GM23338 (cell line): ENCODE measurements around the gene PRSS57.

Experiments
- JUNB ChIP-seq: IDR thresholded peaks from one replicate; pipeline ENCODE4 v1.6.1; 2016; ENCODE audit warnings: antibody characterized with exemption; ENCODE audit not compliant: unreplicated experiment
- NANOG ChIP-seq: IDR thresholded peaks from 2 replicates; pipeline ENCODE4 v1.6.1; 2016; ENCODE audit warnings: antibody characterized with exemption, borderline replicate concordance
- TF ChIP-seq, protein P1 (sequence below), 2 experiments: fragments of 200-600 bp in 1 of 2; sonication (generic) in 1 of 2; conservative IDR thresholded peaks; 2 replicates each; pipeline versions ENCODE4 v1.5.1 to v1.6.1; 2016 to 2017; ENCODE audit warnings: antibody characterized with exemption in 2 of 2, low read depth in 2 of 2, mild to moderate bottlenecking in 2 of 2, moderate library complexity in 1 of 2

DNA sequence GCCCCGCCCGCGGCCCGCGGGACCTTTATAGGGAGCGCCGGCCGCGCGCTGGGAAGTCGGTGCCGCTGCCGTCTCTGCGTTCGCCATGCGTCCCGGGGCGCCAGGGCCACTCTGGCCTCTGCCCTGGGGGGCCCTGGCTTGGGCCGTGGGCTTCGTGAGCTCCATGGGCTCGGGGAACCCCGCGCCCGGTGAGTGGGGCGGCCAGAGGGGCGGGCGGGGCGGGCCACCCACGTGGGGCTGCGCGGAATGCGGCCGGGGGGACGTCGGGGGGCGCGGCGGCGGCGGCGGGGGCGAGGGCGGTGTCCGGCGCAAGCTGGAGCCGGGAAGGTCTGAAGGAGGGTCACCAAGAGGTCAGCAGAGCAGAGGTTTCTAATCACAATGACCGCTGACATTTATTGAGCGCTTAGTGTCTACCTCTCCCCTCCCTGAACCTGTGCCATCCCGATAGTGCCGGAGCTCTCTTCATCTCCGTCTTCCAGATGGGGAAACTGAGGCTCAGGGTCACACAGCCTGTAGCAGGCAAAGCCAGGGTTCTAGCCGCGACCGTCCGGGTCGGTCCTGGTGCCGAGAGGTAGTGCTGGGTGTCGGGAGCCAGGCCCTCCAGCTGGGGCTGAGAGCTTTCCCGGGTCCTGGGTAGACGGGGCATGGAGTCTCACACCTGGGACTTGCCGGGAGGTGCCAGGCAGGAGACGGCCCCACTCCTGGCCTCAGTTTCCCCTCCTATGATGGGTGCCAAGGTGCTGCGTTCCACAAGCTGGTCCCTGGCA, 18.7 kb downstream of the PRSS57 start, which contains the start of gene FSTL3:
- TF ChIP-seq, protein P1, sequence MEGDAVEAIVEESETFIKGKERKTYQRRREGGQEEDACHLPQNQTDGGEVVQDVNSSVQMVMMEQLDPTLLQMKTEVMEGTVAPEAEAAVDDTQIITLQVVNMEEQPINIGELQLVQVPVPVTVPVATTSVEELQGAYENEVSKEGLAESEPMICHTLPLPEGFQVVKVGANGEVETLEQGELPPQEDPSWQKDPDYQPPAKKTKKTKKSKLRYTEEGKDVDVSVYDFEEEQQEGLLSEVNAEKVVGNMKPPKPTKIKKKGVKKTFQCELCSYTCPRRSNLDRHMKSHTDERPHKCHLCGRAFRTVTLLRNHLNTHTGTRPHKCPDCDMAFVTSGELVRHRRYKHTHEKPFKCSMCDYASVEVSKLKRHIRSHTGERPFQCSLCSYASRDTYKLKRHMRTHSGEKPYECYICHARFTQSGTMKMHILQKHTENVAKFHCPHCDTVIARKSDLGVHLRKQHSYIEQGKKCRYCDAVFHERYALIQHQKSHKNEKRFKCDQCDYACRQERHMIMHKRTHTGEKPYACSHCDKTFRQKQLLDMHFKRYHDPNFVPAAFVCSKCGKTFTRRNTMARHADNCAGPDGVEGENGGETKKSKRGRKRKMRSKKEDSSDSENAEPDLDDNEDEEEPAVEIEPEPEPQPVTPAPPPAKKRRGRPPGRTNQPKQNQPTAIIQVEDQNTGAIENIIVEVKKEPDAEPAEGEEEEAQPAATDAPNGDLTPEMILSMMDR (conservative IDR thresholded peaks at IDR 0.05; ENCODE audit: low read depth in 2 of 2) = no peak
- TF ChIP-seq NANOG (no peak), JUNB (no peak)
